HG03457 (cell line): ENCODE measurements around the gene ATG7.

Source experiments
- ATAC-seq: cut with Tn5 transposase; IDR thresholded peaks from one replicate; pipeline ENCODE4 v1.9.1; 2021; ENCODE audit warnings: moderate number of reproducible peaks; ENCODE audit not compliant: unreplicated experiment

ATG7 gene

DNA sequence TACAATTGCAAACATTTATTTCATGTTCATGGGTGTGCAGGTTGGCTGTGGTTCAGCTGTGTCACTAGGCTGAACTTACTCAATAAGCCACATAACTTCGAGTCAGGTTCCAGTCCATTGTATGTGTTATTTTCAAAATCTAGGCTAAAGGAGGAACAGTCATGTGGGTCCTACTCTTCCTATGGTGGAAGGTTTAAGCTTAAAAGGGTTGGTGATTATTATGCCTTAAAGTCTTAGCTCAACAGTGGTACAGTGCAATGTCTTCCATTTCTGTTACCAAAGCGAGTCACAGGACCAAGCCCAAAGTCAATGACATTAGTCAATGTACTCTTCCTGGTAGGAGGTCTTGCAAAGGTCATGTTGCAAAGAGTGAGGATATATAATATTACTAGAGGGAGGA lies 78.2 kb downstream of the ATG7 start:
- no peak for ATAC-seq

DNA sequence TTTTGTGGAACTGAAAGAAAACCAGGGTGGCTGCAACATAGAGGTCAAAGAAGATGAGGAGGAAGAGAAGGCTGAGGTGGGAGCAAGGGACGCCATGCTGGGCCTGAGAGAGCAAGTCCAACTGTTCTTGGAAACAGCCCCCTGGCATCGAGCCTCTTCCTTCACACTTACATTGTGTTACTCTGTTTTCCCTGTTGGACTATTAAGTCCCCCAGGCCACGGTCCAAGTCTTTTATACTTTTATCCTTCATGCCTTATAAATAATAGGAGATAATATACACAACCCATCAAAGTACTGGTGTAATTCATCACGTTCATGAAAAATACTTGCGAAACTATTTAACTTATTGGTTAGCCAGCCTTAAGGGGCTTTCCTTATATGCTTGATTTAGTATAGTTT lies 79.3 kb downstream of the ATG7 start:
- no peak for ATAC-seq

DNA sequence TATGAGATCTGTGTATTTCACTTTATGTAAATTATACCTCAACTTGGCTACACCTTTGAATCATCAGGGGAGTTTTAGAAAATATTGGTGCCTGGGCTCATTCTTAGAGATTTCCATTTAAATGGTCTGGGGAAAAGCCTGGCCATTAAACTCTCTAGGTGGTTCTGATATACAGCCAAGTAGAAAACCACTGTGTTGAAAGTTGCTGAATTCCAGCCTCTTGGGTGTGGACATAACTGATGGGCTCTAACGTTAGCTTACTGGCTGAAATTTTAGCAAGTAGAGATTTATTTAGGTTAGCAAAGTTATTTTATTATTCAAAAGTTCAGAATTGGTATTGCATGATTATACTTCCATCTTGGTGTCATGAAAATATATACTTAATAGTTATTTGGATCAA lies 84.1 kb downstream of the ATG7 start:
- no peak for ATAC-seq

DNA sequence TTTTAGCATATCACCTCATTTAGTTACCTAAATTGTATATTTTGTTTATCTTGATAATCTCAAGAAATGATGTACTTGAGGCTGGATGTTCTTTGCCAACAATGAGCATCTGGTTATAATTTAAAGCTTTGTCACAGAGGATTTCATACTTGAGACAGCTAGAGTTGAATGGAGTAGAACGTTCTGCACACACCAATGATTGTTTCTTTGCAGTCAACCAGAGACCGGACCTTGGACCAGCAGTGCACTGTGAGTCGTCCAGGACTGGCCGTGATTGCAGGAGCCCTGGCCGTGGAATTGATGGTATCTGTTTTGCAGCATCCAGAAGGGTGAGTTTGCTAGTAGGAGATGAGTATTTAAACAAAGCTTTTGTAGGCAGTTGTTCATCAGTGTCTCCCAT lies 90.4 kb downstream of the ATG7 start:
- no peak for ATAC-seq

DNA sequence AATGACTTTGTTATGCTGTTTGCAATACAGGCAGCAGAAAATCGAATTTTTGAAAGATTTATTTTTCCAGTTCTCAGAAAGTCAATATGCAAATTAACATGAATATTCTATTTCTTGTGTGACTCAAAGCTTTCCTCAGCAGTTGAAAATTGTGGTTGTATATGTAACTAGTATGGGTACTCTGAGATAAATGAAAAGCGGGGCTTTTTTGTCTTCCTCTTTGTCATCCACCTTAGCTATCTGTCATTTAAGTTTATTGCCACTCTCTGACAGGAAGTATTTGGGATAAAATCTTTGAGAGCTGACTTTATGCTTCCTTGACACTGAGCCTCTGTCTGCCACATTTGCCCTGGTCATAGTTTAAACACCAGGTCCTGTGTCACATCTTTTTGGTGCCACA lies 91.5 kb downstream of the ATG7 start:
- ATAC-seq: no peak

DNA sequence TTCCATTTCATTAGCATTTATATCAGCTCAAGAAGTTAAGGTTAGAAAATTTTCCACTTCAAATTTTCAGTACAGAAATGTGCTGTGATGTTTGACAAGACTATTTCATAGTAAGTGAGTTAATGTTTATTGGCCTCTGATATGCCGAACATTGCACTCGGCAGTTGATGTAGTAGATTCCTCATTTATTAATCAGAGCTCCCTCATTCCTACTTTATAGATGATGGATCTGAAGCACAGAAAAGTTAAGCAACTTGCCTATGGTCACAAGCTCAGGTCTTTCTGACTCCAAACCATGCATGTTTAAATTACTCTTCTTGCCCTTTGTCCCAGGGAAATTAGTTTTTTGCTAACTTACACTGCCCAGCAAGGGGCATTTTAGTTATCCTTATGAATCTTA lies 92.0 kb downstream of the ATG7 start:
- ATAC-seq: no peak

DNA sequence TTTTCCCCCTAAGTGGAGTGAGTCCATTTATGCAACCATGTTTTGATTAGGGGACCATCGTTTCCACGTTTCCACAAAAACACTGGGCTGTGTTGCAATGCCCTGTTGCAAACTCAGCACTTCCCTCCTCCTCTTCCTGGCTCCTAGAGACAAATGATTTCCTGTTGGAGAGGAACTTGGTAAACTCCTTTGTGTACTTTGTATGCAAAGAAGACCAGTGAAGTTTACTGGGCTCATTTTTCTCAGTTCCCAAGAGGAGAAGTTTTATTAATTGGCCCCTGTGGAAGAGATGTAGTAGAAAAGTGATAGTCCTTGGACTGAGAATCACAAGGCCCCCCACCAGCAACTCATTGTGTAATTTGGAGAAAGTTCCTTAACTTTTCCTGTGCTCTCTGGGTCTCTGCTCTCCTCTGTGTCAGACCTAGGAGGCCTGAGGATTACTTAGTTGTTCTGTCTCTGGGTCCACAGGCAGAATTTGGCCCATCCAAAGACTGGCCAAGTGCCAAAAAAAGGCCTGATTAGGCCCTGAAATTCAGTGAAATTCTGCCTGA lies 95.0 kb downstream of the ATG7 start:
- ATAC-seq: no peak

DNA sequence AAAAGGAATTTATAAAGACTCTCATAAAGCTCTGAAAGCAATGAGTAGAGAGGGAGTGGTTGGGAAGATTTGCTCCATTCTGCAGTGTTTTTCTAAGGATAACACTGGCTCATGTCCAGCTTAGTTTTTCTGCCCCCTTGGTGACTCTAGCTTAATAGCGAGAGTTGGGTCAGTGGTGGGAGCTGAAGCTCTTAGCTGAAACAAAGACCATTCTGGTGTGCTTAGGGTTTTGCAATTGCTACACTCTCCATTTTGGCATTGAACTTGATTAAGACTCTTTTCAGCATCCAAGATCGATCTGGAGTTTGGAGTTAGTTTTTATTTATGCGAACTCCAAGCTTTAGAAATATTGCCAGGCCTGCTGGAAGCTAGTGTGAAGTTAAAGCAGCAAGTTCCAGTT lies 98.0 kb downstream of the ATG7 start:
- no peak for ATAC-seq

DNA sequence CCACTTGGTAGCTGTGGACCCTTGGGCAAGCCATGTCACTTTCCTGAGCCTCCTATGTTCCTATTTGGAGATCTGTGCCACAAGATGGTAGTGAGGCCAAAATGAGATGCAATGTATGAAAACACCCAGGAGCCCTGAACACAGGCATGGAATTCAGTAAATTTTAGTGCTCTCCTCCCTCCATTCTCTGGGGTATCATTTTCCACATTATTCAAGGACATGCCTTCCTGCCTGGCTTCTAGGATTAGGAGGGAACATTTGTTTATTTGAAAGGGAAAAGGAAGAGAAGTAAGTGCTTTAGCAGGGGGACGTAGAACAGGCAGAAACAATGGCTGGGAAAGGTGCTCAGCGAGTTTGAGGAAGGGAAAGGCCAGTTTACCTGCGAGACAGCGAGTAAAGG lies 98.8 kb downstream of the ATG7 start:
- ATAC-seq: no peak

DNA sequence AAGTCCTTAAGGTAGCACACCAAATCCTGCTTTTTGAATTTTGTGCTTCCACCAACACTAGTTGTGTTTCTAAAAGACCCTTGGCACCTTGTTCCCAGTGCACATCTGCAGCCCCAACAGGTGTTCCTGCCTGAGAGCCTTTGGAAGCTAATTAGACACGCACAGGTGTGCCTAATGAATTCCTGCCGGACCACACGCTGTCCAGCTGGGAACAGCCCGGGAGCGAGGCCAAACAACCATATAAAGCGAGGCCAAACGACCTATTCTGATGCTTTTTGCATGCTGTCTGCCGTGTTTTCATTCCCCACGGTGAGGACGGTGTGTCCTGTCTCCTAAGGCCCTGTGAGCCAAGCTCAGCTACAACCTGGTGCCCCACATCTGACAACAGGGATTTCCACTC lies 99.5 kb downstream of the ATG7 start:
- no peak for ATAC-seq

DNA sequence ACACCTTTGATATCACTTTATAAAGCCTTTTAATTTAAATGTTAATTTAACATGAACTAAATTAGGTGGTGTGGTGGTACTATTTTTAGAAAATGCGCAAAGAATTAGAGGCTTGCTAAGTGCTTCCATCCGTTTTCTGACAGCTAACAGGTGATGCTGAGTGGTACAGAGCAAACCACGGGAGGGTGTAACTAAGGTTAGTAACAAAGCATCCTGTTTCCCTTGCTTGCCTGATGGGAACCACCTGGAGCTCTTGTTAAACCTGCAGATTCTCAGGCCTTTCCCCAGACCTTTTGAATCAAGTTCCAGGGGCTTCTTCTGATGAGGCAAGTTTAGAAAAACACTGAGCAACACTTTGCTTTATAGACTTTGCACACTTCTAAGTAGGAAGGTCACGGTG lies 101.0 kb downstream of the ATG7 start:
- ATAC-seq: no peak

DNA sequence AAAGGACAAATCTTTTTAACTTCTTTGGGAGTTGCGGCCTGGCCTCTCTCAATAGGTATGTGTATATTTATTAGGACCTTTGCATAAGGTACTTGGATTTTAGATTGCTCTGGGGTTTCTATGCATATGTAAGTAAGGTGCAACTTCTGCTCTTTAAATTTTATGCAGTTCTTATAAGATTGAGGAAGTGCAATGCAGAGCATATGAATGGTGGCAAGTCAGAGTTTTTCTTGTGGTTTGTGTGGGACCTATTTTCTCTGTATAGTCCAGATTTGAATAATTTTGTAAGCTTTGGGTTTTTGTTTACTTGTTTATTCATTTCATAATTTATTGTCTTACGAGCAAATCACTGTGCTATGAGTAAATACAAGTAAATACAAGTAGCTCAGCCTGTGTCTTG lies 101.5 kb downstream of the ATG7 start:
- no peak for ATAC-seq

DNA sequence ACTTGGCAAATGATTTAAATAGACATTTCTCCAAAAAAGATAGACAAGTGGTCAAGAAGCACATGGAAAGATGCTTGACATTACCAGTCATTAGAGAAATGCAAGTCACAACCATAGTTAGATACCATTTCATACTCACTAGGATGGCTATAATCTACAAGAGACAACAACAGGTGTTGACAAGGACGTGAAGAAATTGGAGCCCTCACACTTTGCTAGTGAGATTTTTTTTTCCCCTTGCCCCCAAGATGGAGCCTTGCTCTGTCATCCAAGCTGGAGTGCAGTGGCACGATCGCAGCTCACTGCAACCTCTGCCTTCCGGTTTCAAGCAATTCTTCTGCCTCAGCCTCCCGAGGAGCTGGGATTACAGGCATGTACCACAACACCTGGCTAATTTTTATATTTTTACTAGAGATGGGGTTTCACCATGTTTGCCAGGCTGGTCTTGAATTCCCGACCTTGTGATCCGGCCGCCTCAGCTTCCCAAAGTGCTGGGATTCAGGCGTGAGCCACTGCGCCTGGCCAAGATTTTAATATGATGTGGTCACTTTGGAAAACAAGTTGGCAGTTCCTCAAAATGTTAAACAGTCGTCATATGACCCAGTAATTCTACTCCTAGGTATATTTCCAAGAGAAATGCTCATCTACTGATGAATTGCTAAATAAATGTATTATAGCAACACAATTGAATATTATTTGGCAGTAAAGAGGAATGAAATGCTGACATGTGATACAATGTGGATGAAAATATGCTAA lies 103.3 kb downstream of the ATG7 start:
- no peak for ATAC-seq

DNA sequence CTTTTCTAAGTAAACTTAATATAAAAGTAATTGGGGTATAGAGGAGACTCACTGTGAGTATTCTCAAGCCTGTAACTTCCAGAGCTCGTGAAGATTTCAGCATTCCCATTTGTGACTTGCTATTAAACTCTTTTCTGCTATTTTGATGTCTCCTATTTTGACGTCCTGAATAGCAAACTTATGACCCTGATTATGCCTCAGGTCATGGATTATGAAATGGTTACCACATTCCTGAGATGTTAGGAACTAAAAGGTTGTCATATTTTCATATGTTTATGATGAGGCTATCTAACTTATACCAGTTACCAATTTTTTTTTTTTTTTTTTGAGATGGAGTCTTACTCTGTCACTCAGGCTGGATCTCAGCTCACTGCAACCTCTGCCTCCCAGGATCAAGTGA lies 105.5 kb downstream of the ATG7 start:
- no peak for ATAC-seq

DNA sequence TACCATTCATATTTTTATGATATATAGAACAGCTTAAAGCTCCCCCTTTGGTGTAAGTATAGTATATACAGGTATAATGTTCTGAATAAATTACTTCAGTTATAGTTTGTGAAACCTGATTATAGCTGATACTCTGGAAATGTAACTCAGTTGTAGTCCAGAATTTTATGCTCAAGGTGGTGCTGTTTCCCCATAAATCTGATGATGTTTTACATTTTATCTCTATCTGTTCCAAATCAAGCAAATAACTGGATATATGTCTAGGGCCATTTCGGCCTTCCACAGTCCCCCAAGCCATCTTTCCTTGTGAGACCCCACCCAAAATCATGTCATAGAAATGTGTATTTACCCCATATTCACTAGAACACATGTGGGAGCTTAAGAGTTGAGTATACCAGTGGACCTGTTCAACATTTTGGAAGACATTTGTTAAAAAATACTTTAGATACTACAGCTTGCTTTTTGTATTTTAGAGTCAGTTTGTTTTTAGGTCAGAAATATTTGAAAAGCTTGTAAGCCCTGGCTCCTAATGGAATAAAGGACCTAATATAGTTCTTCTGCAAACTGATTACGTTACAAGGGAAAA lies 107.1 kb downstream of the ATG7 start:
- ATAC-seq: no peak

DNA sequence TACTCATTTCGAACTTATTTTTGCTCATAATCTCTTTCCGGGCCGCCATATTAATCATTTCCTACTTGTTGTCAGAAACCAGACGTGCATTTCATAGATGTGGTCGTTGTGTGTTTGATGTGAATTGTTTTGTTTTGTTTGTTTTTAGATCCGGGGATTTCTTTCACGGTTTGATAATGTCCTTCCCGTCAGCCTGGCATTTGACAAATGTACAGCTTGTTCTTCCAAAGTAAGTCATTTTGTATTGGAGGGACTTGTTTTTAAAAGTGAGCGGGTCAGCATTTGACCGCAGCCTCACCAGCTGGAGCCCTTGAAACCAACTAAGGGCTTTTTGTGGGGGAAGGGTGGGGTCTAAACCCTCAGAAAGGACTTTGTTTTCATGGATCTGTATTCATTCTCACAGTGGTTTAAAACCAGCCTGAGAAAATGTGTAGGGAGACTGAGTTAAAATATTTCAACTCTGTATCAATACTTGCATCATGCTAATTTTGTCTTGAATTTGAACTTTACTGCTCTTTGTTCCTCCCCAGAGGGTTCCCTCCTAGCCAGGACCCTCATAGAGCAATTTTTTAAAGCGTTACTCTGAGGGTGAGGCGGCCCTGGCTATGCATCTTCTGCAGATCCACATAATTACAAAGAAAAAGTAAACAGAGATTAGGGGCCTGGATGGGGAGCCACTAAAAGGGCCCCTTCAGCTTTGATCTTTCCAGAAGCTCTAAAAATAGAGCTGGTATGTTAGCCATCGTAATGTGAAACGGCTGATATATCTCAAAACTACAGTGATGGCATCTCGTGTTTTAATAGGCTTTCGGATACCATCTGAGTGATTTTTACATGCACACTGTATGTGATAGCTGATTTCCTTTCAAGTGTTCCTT lies 107.9 kb downstream of the ATG7 start:
- no peak for ATAC-seq

DNA sequence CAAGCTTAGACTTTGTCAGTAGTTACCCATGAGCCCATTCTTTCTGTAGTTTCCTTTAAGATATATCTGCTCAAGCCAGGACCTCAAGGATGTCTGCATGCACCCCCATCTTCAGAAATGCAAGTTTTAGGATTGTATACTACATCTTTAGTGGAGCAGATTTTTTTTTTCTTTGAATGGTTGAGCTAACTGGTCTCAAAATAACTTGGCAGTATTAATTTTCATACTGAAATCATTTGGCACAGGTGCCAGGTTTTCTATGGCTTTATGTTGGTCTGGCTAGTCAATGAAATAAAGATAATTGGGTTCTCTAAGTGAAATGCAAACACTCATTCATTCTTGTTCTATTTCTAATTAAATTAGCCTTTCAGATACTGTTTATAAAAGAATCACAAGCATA lies 108.9 kb downstream of the ATG7 start:
- no peak for ATAC-seq

DNA sequence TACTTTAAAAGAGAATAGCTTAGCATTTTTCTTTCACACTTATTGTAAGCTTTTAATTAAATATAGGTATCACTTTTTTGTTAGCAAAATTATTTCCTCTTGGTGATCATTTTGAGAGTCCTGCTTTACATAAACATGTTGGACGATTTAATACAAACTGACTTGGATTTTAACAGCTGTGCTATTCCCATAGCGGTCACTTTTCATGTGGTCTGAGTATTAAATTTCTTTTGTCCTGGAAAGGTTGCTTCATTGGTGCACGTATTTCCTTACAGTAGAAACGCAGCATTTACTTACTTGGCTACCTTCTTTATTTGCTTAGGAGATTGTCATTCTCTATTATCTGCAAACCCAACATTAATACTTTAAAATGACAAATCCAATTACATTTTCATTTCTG lies 109.4 kb downstream of the ATG7 start:
- ATAC-seq: no peak

DNA sequence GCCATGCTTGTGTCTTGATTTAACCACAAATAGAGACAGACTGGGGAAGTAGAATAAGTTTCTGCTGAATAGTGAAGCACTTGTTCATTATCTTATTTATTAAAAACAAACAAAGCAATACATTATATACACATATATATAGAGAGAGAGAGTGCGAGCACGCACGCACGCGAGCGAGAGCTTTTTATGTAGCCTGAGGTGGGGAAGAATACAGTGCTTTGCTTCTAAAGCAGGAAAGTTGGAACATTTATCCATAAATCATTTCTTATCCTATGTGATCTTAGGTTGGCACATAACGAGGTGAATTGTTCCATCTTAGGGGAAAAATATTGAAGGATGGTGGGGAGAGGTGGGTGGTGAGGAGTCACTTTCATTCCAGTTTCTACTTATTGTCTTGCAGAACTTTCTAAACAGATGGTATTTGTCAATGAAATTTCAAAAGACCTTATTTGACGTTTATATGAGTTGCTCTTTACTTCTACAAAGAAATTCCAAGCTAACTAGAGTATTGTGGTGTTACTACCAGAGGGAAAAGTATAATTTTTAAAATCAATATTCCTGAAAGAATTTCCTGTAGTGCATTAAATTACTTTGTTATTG lies 110.0 kb downstream of the ATG7 start:
- ATAC-seq: no peak

DNA sequence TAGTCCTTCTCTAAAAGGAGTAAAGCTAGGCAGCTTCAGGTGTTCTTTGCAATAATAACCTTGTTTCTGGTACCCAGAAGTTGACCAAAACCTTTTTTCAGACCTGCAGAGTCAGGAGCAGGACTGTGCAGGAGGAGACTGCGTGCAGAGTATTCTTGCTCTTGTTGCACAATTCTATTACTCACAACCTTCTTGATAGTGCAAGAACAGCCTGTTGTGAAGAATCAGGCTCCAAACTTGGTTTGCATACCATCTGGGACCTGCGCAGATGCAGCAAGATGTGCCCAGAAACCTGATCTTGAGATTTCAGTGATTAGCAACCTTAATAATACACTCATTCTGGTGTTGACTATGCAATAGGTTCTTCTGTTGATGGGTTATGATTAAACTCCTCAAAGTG lies 111.9 kb downstream of the ATG7 start:
- no peak for ATAC-seq

DNA sequence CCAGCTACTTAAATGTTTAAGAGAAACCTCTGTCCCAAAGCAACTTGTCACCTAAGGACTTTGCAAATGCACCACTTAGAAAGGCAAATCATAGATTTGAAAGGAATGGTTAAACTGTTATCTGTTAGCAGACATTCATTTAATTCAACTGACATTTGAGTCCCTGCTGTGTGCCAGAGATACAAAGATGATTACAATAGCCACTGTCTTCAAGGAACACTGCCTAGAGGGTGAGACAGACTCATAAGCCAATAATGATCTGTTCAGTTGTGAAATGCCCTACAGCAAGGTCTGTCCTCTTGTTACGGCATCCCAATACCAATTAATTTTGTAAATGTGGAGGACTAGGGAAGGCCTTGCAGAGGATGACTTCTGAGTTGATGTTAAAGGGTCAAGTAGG lies 113.1 kb downstream of the ATG7 start:
- ATAC-seq: no peak
